ENCODE measurements around the gene TFAP2E.
"Not testable (repeated sequence)": the region's sequence is repeated elsewhere in the genome, so short reads cannot be mapped to it uniquely, and the experiment has no call there.

The TFAP2E gene

DNA sequence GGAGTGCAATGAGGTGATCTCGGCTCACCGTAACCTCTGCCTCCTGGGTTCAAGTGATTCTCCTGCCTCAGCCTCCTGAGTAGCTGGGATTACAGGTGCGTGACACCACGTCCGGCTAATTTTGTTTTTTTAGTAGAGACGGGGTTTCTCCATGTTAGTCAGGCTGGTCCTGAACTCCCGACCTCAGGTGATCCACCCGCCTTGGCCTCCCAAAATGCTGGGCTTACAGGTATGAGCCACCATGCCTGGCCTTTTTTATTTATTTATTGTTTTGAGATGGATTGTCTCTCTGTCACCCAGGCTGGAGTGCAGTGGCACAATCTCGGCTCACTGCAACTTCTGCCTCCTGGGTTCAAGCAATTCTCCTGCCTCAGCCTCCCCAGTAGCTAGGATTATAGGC, 8.5 kb downstream of the TFAP2E start:
- H4K8ac ChIP-seq (ENCODE audit: low read depth, low read length); H3K27ac ChIP-seq (ENCODE audit: low read depth, low read length); H3K4ac ChIP-seq (ENCODE audit: low read depth, low read length); H2BK5ac ChIP-seq (ENCODE audit: low read depth, low read length, poor library complexity); H3K4me3 ChIP-seq (ENCODE audit: low read depth, low read length); H3K9ac ChIP-seq (ENCODE audit: low read length); H4K12ac ChIP-seq (ENCODE audit: low read depth, low read length); H3K18ac ChIP-seq (ENCODE audit: low read length); H3K79me2 ChIP-seq (ENCODE audit: control insufficient read depth, insufficient read depth, low read length, poor library complexity); H3K23ac ChIP-seq (ENCODE audit: low read length); H3K4me2 ChIP-seq (ENCODE audit: low read length); DNase-seq; H2BK12ac ChIP-seq (ENCODE audit: low read length); H3K14ac ChIP-seq (ENCODE audit: low read length); H3K9me3 ChIP-seq (ENCODE audit: insufficient read depth, low read depth, low read length); H4K91ac ChIP-seq (ENCODE audit: low read depth, low read length); H3K27me3 ChIP-seq (ENCODE audit: insufficient read depth, low read length); H2AK5ac ChIP-seq (ENCODE audit: low read length); H2BK120ac ChIP-seq (ENCODE audit: insufficient read depth, low read length, poor library complexity); H3K36me3 ChIP-seq (ENCODE audit: control insufficient read depth in 1 of 2, insufficient read depth in 2 of 2, low read length in 2 of 2); H2AFZ ChIP-seq (ENCODE audit: insufficient read depth, low read length, poor library complexity): not testable (repeated sequence)
- Histone ChIP-seq H3K4me1 (ENCODE audit: control insufficient read depth in 1 of 2, insufficient read depth in 2 of 2, low read length in 2 of 2) (peaks cover 16% of the 10 kb centered on the region in 2 experiments), H3K79me1 (ENCODE audit: low read length) (peaks cover 13% of the 10 kb centered on the region)
- no CpG with 5 or more reads among the region's 9 CpGs for WGBS (ENCODE audit: extremely low coverage, insufficient coverage, insufficient read length)

DNA sequence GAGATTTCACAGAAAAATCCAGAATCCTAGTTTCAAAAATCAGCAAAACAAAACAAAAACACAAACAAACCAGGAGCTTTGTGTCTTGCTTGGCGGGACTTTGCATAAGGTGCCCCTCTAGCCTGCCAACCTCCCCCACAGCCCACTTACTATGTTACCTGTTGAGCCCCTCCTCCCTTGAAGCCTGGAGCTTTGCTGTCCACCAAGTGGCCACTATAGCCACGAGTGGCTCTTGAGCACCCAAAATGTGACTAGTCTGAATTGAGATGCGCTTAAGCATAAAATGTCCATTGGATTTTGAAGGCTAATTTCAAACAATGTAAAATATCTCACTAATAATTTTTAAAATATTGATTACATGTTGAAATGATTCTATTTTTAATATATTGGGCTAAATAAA, 12.2 kb downstream of the TFAP2E start:
- no peak overlapping the region for H3K27ac ChIP-seq (ENCODE audit: low read depth, low read length)
- H3K4me2 ChIP-seq (ENCODE audit: low read length): no peak overlapping the region
- no peak overlapping the region for H2BK5ac ChIP-seq (ENCODE audit: low read depth, low read length, poor library complexity)

DNA sequence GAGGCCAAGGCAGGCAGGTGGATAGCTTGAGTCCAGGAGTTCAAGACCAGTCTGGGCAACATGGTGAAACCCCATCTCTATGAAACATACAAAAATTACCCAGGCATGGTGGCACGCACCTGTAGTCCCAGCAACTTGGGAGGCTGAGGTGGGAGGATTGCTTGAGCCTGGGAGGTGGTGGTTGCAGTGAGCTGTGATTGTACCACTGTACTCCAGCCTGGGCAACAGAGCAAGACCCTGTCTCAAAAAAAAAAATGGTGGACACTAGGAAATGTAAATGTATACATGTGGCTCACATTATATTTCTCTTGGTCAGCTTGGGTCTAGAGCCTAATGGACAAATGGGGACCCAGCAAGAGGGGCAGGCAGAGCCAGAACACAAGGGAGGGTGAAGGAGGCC, 12.7 kb downstream of the TFAP2E start:
- not testable (repeated sequence) for H2BK5ac ChIP-seq (ENCODE audit: low read depth, low read length, poor library complexity); DNase-seq; H2BK12ac ChIP-seq (ENCODE audit: low read length); H3K79me2 ChIP-seq (ENCODE audit: control insufficient read depth, insufficient read depth, low read length, poor library complexity); H3K4me2 ChIP-seq (ENCODE audit: low read length); H3K4me1 ChIP-seq (ENCODE audit: control insufficient read depth in 1 of 2, insufficient read depth in 2 of 2, low read length in 2 of 2); H3K4ac ChIP-seq (ENCODE audit: low read depth, low read length); H4K12ac ChIP-seq (ENCODE audit: low read depth, low read length); H4K8ac ChIP-seq (ENCODE audit: low read depth, low read length); H3K27ac ChIP-seq (ENCODE audit: low read depth, low read length); H2BK120ac ChIP-seq (ENCODE audit: insufficient read depth, low read length, poor library complexity); H2AK5ac ChIP-seq (ENCODE audit: low read length); H3K18ac ChIP-seq (ENCODE audit: low read length); H3K9ac ChIP-seq (ENCODE audit: low read length); H4K91ac ChIP-seq (ENCODE audit: low read depth, low read length); H3K4me3 ChIP-seq (ENCODE audit: low read depth, low read length); H3K23ac ChIP-seq (ENCODE audit: low read length); H3K27me3 ChIP-seq (ENCODE audit: insufficient read depth, low read length); H2AFZ ChIP-seq (ENCODE audit: insufficient read depth, low read length, poor library complexity); H3K9me3 ChIP-seq (ENCODE audit: insufficient read depth, low read depth, low read length); H3K14ac ChIP-seq (ENCODE audit: low read length); H3K79me1 ChIP-seq (ENCODE audit: low read length)
- peaks cover 7 to 11% of the 10 kb centered on the region in 2 experiments for H3K36me3 ChIP-seq (ENCODE audit: control insufficient read depth in 1 of 2, insufficient read depth in 2 of 2, low read length in 2 of 2)
- WGBS (ENCODE audit: extremely low coverage, insufficient coverage, insufficient read length): no CpG with 5 or more reads among the region's 1 CpG

More for the DNA sequence above, 12.2 kb downstream of the TFAP2E start:
- Histone ChIP-seq H3K9ac (ENCODE audit: low read length) (no peak overlapping the region), H3K4ac (ENCODE audit: low read depth, low read length) (no peak overlapping the region), H2AFZ (ENCODE audit: insufficient read depth, low read length, poor library complexity) (no peak overlapping the region), H4K91ac (ENCODE audit: low read depth, low read length) (no peak overlapping the region), H3K9me3 (ENCODE audit: insufficient read depth, low read depth, low read length) (no peaks in the 10 kb centered on the region), H3K18ac (ENCODE audit: low read length) (no peak overlapping the region), H3K14ac (ENCODE audit: low read length) (no peak overlapping the region), H2AK5ac (ENCODE audit: low read length) (no peak overlapping the region), H2BK12ac (ENCODE audit: low read length) (no peak overlapping the region), H3K4me3 (ENCODE audit: low read depth, low read length) (no peak overlapping the region), H3K4me1 (ENCODE audit: control insufficient read depth in 1 of 2, insufficient read depth in 2 of 2, low read length in 2 of 2) (no peaks in the 10 kb centered on the region), H2BK120ac (ENCODE audit: insufficient read depth, low read length, poor library complexity) (no peak overlapping the region), H3K36me3 (ENCODE audit: control insufficient read depth in 1 of 2, insufficient read depth in 2 of 2, low read length in 2 of 2) (peaks cover 2 to 7% of the 10 kb centered on the region in 2 experiments), H3K79me1 (ENCODE audit: low read length) (no peaks in the 10 kb centered on the region), H3K23ac (ENCODE audit: low read length) (no peak overlapping the region), H3K27me3 (ENCODE audit: insufficient read depth, low read length) (no peaks in the 10 kb centered on the region), H3K79me2 (ENCODE audit: control insufficient read depth, insufficient read depth, low read length, poor library complexity) (no peaks in the 10 kb centered on the region), H4K8ac (ENCODE audit: low read depth, low read length) (no peak overlapping the region), H4K12ac (ENCODE audit: low read depth, low read length) (no peak overlapping the region)
- no peak for DNase-seq
- WGBS (ENCODE audit: extremely low coverage, insufficient coverage, insufficient read length): no CpG with 5 or more reads among the region's 3 CpGs

DNA sequence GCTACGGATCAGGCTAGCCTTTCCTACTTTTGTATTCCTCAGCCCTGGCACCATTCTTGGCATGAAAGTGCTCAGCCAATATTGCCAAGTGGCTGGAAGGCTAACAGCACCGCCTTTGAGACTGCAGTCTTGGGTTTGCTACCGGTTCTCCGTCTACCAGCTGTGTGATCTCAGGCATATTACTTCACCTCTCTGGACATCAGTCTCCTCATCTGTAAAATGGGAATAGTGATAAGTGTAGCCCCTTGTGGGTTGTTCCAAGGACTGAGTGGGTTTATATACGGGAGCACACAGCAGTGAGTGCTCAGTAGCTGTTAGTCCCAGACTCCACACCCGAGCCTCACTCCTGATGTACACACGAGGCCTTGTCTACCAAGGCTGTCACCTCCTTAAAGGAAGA, 13.7 kb downstream of the TFAP2E start:
- H2BK12ac ChIP-seq (ENCODE audit: low read length): no peak overlapping the region
- H3K4me1 ChIP-seq (ENCODE audit: control insufficient read depth in 1 of 2, insufficient read depth in 2 of 2, low read length in 2 of 2): no peaks in the 10 kb centered on the region
- no peak overlapping the region for H2AK5ac ChIP-seq (ENCODE audit: low read length)
- no peaks in the 10 kb centered on the region for H3K79me1 ChIP-seq (ENCODE audit: low read length)
- no peak overlapping the region for H3K14ac ChIP-seq (ENCODE audit: low read length)
- H3K9ac ChIP-seq (ENCODE audit: low read length): no peak overlapping the region
- no CpG with 5 or more reads among the region's 7 CpGs for WGBS (ENCODE audit: extremely low coverage, insufficient coverage, insufficient read length)
- no peaks in the 10 kb centered on the region for H3K27me3 ChIP-seq (ENCODE audit: insufficient read depth, low read length)
- no peak overlapping the region for H3K27ac ChIP-seq (ENCODE audit: low read depth, low read length)
- H2BK120ac ChIP-seq (ENCODE audit: insufficient read depth, low read length, poor library complexity): no peak overlapping the region
- H3K23ac ChIP-seq (ENCODE audit: low read length): no peak overlapping the region
- no peaks in the 10 kb centered on the region for H3K9me3 ChIP-seq (ENCODE audit: insufficient read depth, low read depth, low read length)
- no peak overlapping the region for H4K8ac ChIP-seq (ENCODE audit: low read depth, low read length)
- no peak overlapping the region for H2AFZ ChIP-seq (ENCODE audit: insufficient read depth, low read length, poor library complexity)
- H3K4me3 ChIP-seq (ENCODE audit: low read depth, low read length): no peak overlapping the region
- H3K4me2 ChIP-seq (ENCODE audit: low read length): no peak overlapping the region
- H4K12ac ChIP-seq (ENCODE audit: low read depth, low read length): no peak overlapping the region
- no peak overlapping the region for H2BK5ac ChIP-seq (ENCODE audit: low read depth, low read length, poor library complexity)
- no peak overlapping the region for H4K91ac ChIP-seq (ENCODE audit: low read depth, low read length)
- no peaks in the 10 kb centered on the region for H3K79me2 ChIP-seq (ENCODE audit: control insufficient read depth, insufficient read depth, low read length, poor library complexity)
- DNase-seq: no peak
- H3K4ac ChIP-seq (ENCODE audit: low read depth, low read length): no peak overlapping the region
- H3K36me3 ChIP-seq (ENCODE audit: control insufficient read depth in 1 of 2, insufficient read depth in 2 of 2, low read length in 2 of 2): peaks cover 13 to 17% of the 10 kb centered on the region in 2 experiments
- no peak overlapping the region for H3K18ac ChIP-seq (ENCODE audit: low read length)
